GM12875 (cell line): Measurements from ENCODE around the gene INHBC.
"Not testable (repeated sequence)": the region's sequence is repeated elsewhere in the genome, so short reads cannot be mapped to it uniquely, and the experiment has no call there.

Experiments
- H3K4me3 ChIP-seq: one replicate; pipeline ENCODE4 v1.5.1; 2011; ENCODE audit warnings: low read depth, low read length, control low read depth
- CTCF ChIP-seq: IDR thresholded peaks from 2 replicates; pipeline ENCODE4 v1.5.1; 2011; ENCODE audit warnings: low read depth, mild to moderate bottlenecking, control low read depth, inconsistent platforms, low read length, moderate library complexity, borderline replicate concordance; ENCODE audit not compliant: insufficient read depth

The INHBC gene

DNA sequence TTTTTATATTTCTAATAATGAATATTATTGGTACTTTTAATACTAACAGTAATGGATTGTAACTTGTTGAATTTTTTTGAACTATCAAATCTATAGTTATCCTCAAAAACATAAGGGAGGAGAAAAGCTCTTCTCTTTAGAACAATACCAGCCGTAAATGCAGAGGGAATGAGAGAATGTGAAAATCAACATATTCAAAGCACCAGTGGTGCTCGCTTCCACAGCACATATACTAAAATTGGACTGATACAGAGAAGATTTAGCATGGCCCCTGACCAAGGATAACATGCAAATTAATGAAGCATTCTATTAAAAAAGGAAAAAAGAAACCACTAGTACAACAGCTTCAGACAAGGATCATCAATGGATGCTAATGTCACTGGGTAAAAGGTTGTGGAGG is 19.5 kb upstream of the INHBC start:
- H3K4me3 ChIP-seq: no peak overlapping the region
- no peak for TF ChIP-seq CTCF

DNA sequence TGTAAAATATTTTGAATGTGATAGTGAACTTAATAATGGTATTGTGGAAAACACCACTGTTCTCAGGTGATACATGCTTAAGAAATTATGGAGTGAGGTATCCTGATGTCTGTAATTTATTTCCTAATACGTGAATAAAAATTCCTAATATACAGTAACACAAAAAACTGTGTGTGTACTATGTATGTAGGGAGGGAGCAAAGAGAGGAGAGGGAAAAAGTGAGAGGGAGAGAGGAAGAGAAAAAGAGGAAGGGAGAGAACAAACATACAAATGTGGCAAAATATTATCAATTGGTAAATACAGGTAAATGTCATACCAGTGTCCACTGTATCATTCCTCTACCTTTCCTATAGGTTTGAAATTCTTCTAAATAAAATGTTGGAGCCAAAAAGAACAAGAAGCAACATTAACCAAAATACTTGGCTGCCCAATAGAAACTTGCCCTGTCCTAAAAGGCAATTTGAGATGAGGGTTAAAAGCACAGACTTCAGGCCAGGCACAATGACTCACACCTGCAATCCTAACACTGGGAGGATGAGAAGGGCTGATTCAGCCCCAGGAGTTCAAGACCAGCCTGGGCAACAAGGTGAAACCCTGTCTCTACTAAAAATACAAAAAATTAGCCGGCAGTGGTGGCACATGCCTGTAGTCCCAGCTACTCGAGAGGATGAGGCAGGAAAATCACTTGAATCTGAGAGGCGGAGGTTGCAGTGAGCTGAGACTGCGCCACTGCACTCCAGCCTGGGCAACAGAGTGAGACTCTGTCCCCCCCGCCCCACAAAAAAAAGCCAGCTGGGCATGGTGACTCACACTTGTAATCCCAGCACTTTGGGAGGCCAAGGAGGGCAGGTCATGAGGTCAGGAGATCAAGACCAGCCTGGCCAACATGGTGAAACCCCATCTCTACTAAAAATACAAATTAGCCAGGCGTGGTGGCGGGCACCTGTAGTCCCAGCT is 18.3 kb upstream of the INHBC start:
- H3K4me3 ChIP-seq: no peak overlapping the region
- no peak for TF ChIP-seq CTCF

DNA sequence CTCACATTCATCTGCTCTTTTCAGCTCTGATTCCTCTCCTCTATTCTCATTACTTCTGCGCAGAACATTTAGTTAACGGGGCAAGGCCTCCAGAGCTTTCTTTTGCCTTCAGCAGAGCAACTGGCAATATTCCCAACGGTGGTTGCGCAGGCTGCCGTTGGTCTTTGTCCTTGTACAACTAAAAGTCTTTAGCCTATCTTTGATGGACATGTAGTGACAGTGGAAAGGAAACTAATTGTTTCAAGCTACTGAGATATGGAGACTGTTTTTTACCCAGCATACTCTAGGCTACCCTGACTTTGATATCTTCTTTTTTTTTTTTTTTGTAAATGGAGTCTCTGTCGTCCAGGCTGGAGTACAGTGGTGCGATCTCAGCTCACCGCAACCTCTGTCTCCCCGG is 16.3 kb upstream of the INHBC start:
- no peak overlapping the region for H3K4me3 ChIP-seq
- no peak for TF ChIP-seq CTCF

DNA sequence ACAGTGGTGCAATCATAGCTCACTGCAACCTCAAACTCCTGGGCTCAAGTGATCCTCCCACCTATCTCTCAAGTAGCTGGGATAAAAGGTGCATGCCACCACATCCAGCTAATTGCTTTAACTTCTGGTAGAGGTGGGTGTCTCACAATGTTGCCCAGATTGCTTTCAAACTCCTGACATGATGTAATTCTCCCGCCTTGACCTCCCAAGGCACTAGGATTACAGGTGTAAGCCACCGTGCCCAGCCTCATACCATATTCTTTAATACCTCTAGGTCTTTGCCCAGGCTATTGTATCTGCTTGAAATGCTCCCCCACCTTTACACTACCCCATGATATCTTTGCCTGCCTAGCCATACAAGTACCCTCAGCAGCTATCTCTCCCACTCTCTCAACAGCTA is 15.1 kb upstream of the INHBC start:
- no peak for TF ChIP-seq CTCF
- no peak overlapping the region for H3K4me3 ChIP-seq

DNA sequence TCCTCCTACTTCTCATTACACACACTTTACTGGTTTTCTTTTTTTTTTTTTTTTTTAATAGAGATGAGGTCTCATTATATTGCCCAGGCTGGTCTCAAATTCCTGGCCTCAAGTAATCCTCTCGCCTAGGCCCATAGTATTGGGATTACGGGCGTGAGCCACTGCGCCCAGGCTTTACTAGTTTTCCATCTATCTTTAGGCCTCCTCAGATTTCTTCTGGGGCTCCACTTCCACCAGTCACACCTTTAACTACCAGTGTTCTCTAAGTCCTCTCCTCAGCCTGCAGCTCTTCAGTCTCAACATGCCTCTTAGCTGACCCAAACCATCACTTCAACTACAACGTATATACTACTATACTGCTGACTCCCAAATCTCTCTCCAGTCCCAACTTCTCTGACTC is 14.1 kb upstream of the INHBC start:
- TF ChIP-seq CTCF: no peak
- no peak overlapping the region for H3K4me3 ChIP-seq

DNA sequence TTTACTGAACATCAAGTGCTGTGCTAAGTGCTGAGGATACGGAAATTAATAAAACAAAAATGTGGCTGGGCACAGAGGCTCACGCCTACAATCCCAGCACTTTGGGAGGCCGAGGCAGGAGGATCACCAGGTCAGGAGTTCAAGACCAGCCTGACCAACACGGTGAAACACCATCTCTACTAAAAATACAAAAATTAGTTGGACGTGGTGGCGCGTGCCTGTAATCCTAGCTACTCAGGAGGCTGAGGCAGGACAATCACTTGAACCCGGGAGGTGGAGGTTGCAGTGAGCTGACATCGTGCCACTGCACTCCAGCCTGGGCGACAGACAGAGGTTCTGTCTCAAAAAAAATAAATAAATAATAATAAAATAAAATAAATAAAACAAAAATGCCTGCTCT is 7.6 kb upstream of the INHBC start:
- not testable (repeated sequence) for H3K4me3 ChIP-seq

DNA sequence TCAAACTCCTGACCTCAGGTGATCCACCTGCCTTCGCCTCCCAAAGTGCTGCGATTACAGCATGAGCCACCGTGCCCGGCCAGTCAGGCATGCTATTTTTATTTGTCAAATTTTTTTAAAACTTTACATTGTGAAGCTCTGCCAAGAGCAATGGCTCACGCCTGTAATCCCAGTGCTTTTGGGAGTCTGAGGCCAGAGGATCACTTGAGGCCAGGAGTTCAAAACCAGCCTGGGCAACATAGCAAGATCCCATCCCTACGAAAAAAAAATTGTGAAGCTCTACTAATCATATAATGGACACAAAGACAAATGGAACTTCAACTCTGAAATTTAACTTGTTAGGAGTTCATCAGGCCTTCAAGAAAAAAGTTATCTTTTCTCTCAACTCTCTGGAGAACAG is 5.6 kb upstream of the INHBC start:
- no peak overlapping the region for H3K4me3 ChIP-seq
- TF ChIP-seq CTCF: no peak
